ENCODE results near the gene CRY2.
"Not testable (repeated sequence)": the region's sequence is repeated elsewhere in the genome, so short reads cannot be mapped to it uniquely, and the experiment has no call there.

CRY2 gene

GRCh38 chr11:45812581-45813548, 34.4 kb upstream of the CRY2 start:
- DNase-seq (ENCODE audit: low spot score) = no peak
- in situ Hi-C loops (cut with MboI; ENCODE audit: low sequenced_read_pairs, unreplicated experiment) = no loop called here
- no peak for TF ChIP-seq CTCF (IDR thresholded peaks at IDR 0.05; ENCODE audit: borderline replicate concordance, control extremely low read depth, extremely low read depth, insufficient read depth, missing control alignments)

- TF ChIP-seq CTCF (IDR thresholded peaks at IDR 0.05; ENCODE audit: borderline replicate concordance, control extremely low read depth, extremely low read depth, insufficient read depth, missing control alignments) = no peak
- DNase-seq (ENCODE audit: low spot score) = no peak
- in situ Hi-C loops (cut with MboI; ENCODE audit: low sequenced_read_pairs, unreplicated experiment) = no loop called here
These were observed 31.5 kb upstream of the CRY2 start for GRCh38 chr11:45815747-45816146.

GRCh38 chr11:45816614-45817013, 30.7 kb upstream of the CRY2 start:
- DNase-seq (ENCODE audit: low spot score) = no peak
- in situ Hi-C loops (cut with MboI; ENCODE audit: low sequenced_read_pairs, unreplicated experiment) = no loop called here
- TF ChIP-seq CTCF (IDR thresholded peaks at IDR 0.05; ENCODE audit: borderline replicate concordance, control extremely low read depth, extremely low read depth, insufficient read depth, missing control alignments) = no peak

- in situ Hi-C loops (cut with MboI; ENCODE audit: low sequenced_read_pairs, unreplicated experiment) = no loop called here
These were observed 30.1 kb upstream of the CRY2 start for GRCh38 chr11:45817191-45817590.

GRCh38 chr11:45818961-45819605, 28.2 kb upstream of the CRY2 start:
- no peak for TF ChIP-seq CTCF (IDR thresholded peaks at IDR 0.05; ENCODE audit: borderline replicate concordance, control extremely low read depth, extremely low read depth, insufficient read depth, missing control alignments)
- in situ Hi-C loops (cut with MboI; ENCODE audit: low sequenced_read_pairs, unreplicated experiment) = no loop called here
- DNase-seq (ENCODE audit: low spot score) = no peak

More at GRCh38 chr11:45817191-45817590, 30.1 kb upstream of the CRY2 start:
- peak; percentile 74 for DNase-seq (ENCODE audit: low spot score)
- TF ChIP-seq CTCF (IDR thresholded peaks at IDR 0.05; ENCODE audit: borderline replicate concordance, control extremely low read depth, extremely low read depth, insufficient read depth, missing control alignments) = no peak

GRCh38 chr11:45820211-45820857, 26.9 kb upstream of the CRY2 start:
- in situ Hi-C loops (cut with MboI; ENCODE audit: low sequenced_read_pairs, unreplicated experiment) = no loop called here
- DNase-seq (ENCODE audit: low spot score) = no peak

GRCh38 chr11:45826492-45826891, 20.8 kb upstream of the CRY2 start:
- DNase-seq (ENCODE audit: low spot score); in situ Hi-C loops (cut with MboI; ENCODE audit: low sequenced_read_pairs, unreplicated experiment): not testable (repeated sequence)

More at GRCh38 chr11:45820211-45820857, 26.9 kb upstream of the CRY2 start:
- no peak for TF ChIP-seq CTCF (IDR thresholded peaks at IDR 0.05; ENCODE audit: borderline replicate concordance, control extremely low read depth, extremely low read depth, insufficient read depth, missing control alignments)

All from GM13976 (cell line).